ENCODE data around the gene ANKRD28. TPM values are rescaled to one million over a fixed set of nuclear protein-coding genes. Genes with fewer than 3 reads are reported as not detected.

The ANKRD28 gene
- total RNA-seq, 2 experiments from 2014 or later, result 52.9 to 59.9 TPM

- ChIA-PET CTCF (ENCODE audit: unreplicated experiment) (no interaction called here), POLR2A (interaction anchor here (1.3 to 1.4 kb wide), 2 partner anchors 10 to 12 kb away, joined by 3 to 4 read pairs; no protein-coding TSS in a partner anchor)
- no peak for DNase-seq (ENCODE audit: low spot score)
- Histone ChIP-seq H3K9me3 (ENCODE audit: low read length) (no peaks in the 10 kb centered on the region), H3K36me3 (ENCODE audit: insufficient read depth, low read length) (peaks cover 81% of the 10 kb centered on the region), H3K79me2 (ENCODE audit: insufficient read depth, low read depth, low read length) (no peaks in the 10 kb centered on the region), H3K9me2 (ENCODE audit: insufficient read depth, low read length) (no peaks in the 10 kb centered on the region), H3K4me1 (ENCODE audit: insufficient read depth, low read length, poor library complexity, severe bottlenecking) (no peaks in the 10 kb centered on the region), H3K4me3 (ENCODE audit: low read depth, low read length, poor library complexity, severe bottlenecking) (no peak overlapping the region), H3K27ac (ENCODE audit: low read depth, low read length, poor library complexity, severe bottlenecking) (no peak overlapping the region), H4K20me1 (ENCODE audit: insufficient read depth, low read length) (no peaks in the 10 kb centered on the region; the same call in 1 of the 2 replicates), H2AFZ (ENCODE audit: low read length) (no peak overlapping the region), H3K4me2 (ENCODE audit: low read length) (no peak overlapping the region)
- TF ChIP-seq EZH2phosphoT487 (IDR thresholded peaks at IDR 0.05; ENCODE audit: borderline replicate concordance, low read depth, low read length) (no peak), CTCF (conservative IDR thresholded peaks at IDR 0.05; ENCODE audit: low read length) (no peak)
- BruUV-seq (replicated peaks), result no TSS peak
- intact Hi-C loops (cut with micrococcal nuclease; ENCODE audit: unreplicated experiment), result no loop called here
Measured at GRCh38 chr3:15683253-15683652, 114.5 kb downstream of the ANKRD28 start.

GRCh38 chr3:15682561-15683185 is 115.1 kb downstream of the ANKRD28 start:
- no peaks in the 10 kb centered on the region for H3K9me3 ChIP-seq (ENCODE audit: low read length)
- intact Hi-C loops (cut with micrococcal nuclease; ENCODE audit: unreplicated experiment), result no loop called here
- no peak overlapping the region for H2AFZ ChIP-seq (ENCODE audit: low read length)
- no peaks in the 10 kb centered on the region; the same call in 1 of the 2 replicates for H4K20me1 ChIP-seq (ENCODE audit: insufficient read depth, low read length)
- peaks cover 82% of the 10 kb centered on the region for H3K36me3 ChIP-seq (ENCODE audit: insufficient read depth, low read length)
- POLR2A ChIA-PET, result interaction anchor here (1.3 kb wide), 1 partner anchor 12 kb away, joined by 4 read pairs; no protein-coding TSS in a partner anchor
- no peaks in the 10 kb centered on the region for H3K79me2 ChIP-seq (ENCODE audit: insufficient read depth, low read depth, low read length)
- no peak for DNase-seq (ENCODE audit: low spot score)
- TF ChIP-seq EZH2phosphoT487 (IDR thresholded peaks at IDR 0.05; ENCODE audit: borderline replicate concordance, low read depth, low read length) (no peak), CTCF (conservative IDR thresholded peaks at IDR 0.05; ENCODE audit: low read length) (no peak)
- no peaks in the 10 kb centered on the region for H3K4me1 ChIP-seq (ENCODE audit: insufficient read depth, low read length, poor library complexity, severe bottlenecking)
- no peak overlapping the region for H3K4me3 ChIP-seq (ENCODE audit: low read depth, low read length, poor library complexity, severe bottlenecking)
- H3K27ac ChIP-seq (ENCODE audit: low read depth, low read length, poor library complexity, severe bottlenecking), result no peak overlapping the region
- BruUV-seq (replicated peaks), result no TSS peak
- H3K9me2 ChIP-seq (ENCODE audit: insufficient read depth, low read length), result no peaks in the 10 kb centered on the region
- H3K4me2 ChIP-seq (ENCODE audit: low read length), result no peak overlapping the region
- CTCF ChIA-PET (ENCODE audit: unreplicated experiment), result no interaction called here

DNA sequence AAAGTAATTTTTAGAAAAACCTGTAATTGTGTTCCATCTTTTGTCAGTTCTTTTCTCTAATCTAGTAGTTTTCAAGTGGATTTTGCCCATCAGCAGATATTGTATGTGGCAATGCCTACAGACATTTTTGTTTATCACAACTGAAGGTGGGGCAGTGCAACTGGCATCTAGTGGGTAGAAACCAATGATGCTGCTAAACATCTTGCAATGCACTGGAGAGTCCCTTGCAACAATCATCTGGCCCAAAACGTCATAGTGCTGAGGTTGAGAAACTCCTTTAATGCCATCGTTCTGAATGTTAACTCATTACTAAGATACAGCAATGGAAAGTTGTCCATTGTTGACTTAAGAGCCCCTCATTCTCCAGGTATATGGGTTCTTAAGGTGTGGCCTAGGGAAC is 116.1 kb downstream of the ANKRD28 start:
- BruUV-seq (replicated peaks), result no TSS peak

More for the DNA sequence above, 116.1 kb downstream of the ANKRD28 start:
- no peak overlapping the region for H3K4me3 ChIP-seq (ENCODE audit: low read depth, low read length, poor library complexity, severe bottlenecking)
- ChIA-PET POLR2A (interaction anchor here (0.7 kb wide), 1 partner anchor 125 kb away, joined by 3 read pairs; no protein-coding TSS in a partner anchor), CTCF (ENCODE audit: unreplicated experiment) (no interaction called here)
- no peak overlapping the region for H3K27ac ChIP-seq (ENCODE audit: low read depth, low read length, poor library complexity, severe bottlenecking)
- intact Hi-C loops (cut with micrococcal nuclease; ENCODE audit: unreplicated experiment), result no loop called here
- DNase-seq (ENCODE audit: low spot score), result no peak
- no peak overlapping the region for H3K4me2 ChIP-seq (ENCODE audit: low read length)
- H3K4me1 ChIP-seq (ENCODE audit: insufficient read depth, low read length, poor library complexity, severe bottlenecking), result no peaks in the 10 kb centered on the region
- H3K36me3 ChIP-seq (ENCODE audit: insufficient read depth, low read length), result peaks cover 87% of the 10 kb centered on the region
- H3K79me2 ChIP-seq (ENCODE audit: insufficient read depth, low read depth, low read length), result no peaks in the 10 kb centered on the region
- no peak overlapping the region for H2AFZ ChIP-seq (ENCODE audit: low read length)
- H3K9me2 ChIP-seq (ENCODE audit: insufficient read depth, low read length), result no peaks in the 10 kb centered on the region
- TF ChIP-seq CTCF (conservative IDR thresholded peaks at IDR 0.05; ENCODE audit: low read length), result no peak
- H4K20me1 ChIP-seq (ENCODE audit: insufficient read depth, low read length), result no peaks in the 10 kb centered on the region; the same call in 1 of the 2 replicates
- no peaks in the 10 kb centered on the region for H3K9me3 ChIP-seq (ENCODE audit: low read length)
